Ovary (tissue), 3 donors: ENCODE measurements around the gene CATSPER4.

ENCODE experiments used
- CTCF ChIP-seq, 3 donors: fragments of 450-650 bp in 2 of 3; fragments of 200-600 bp in 1 of 3; IDR thresholded peaks; one replicate each; pipeline versions ENCODE4 v1.5.1 to v1.8.0; 2016 to 2022; ENCODE audit warnings: antibody characterized with exemption in 3 of 3, mild to moderate bottlenecking in 1 of 3
- POLR2A ChIP-seq: fragments of 450-650 bp; IDR thresholded peaks from one replicate; pipeline ENCODE4 v1.6.1; 2017; ENCODE audit warnings: antibody characterized with exemption, mild to moderate bottlenecking, moderate library complexity
- donor health status: DM: no; HTN: no; CAD: no.

GRCh38 chr1:26168410-26169197 lies 21.8 kb upstream of the CATSPER4 start, which contains the start of gene C1orf232:
- TF ChIP-seq POLR2A (no peak), CTCF (IDR thresholded peaks at IDR 0.05) (no peak)
